GM12875 (cell line): ENCODE measurements around the gene TAB2.

ENCODE experiments used
- H3K4me3 ChIP-seq: one replicate; pipeline ENCODE4 v1.5.1; 2011; ENCODE audit warnings: low read depth, low read length, control low read depth
- CTCF ChIP-seq: IDR thresholded peaks from 2 replicates; pipeline ENCODE4 v1.5.1; 2011; ENCODE audit warnings: low read depth, mild to moderate bottlenecking, control low read depth, inconsistent platforms, low read length, moderate library complexity, borderline replicate concordance; ENCODE audit not compliant: insufficient read depth

Gene TAB2

GRCh38 chr6:149325648-149326236, 8.2 kb downstream of the TAB2 start:
- TF ChIP-seq CTCF = no peak
- no peak overlapping the region for H3K4me3 ChIP-seq

- TF ChIP-seq CTCF = no peak
- H3K4me3 ChIP-seq = no peak overlapping the region
Measured at GRCh38 chr6:149327638-149328037, 10.1 kb downstream of the TAB2 start.

GRCh38 chr6:149328083-149328482, 10.6 kb downstream of the TAB2 start:
- H3K4me3 ChIP-seq = no peak overlapping the region
- TF ChIP-seq CTCF = no peak

GRCh38 chr6:149329529-149329928, 12.0 kb downstream of the TAB2 start:
- no peak for TF ChIP-seq CTCF
- no peak overlapping the region for H3K4me3 ChIP-seq

- TF ChIP-seq CTCF = no peak
- H3K4me3 ChIP-seq = no peak overlapping the region
Measured at GRCh38 chr6:149330133-149330532, 12.6 kb downstream of the TAB2 start.

- no peak overlapping the region for H3K4me3 ChIP-seq
- no peak for TF ChIP-seq CTCF
Measured at GRCh38 chr6:149331043-149331807, 13.7 kb downstream of the TAB2 start.

GRCh38 chr6:149331871-149332270, 14.4 kb downstream of the TAB2 start:
- no peak for TF ChIP-seq CTCF
- no peak overlapping the region for H3K4me3 ChIP-seq
